ENCODE results near the gene RBFOX1.

DNA sequence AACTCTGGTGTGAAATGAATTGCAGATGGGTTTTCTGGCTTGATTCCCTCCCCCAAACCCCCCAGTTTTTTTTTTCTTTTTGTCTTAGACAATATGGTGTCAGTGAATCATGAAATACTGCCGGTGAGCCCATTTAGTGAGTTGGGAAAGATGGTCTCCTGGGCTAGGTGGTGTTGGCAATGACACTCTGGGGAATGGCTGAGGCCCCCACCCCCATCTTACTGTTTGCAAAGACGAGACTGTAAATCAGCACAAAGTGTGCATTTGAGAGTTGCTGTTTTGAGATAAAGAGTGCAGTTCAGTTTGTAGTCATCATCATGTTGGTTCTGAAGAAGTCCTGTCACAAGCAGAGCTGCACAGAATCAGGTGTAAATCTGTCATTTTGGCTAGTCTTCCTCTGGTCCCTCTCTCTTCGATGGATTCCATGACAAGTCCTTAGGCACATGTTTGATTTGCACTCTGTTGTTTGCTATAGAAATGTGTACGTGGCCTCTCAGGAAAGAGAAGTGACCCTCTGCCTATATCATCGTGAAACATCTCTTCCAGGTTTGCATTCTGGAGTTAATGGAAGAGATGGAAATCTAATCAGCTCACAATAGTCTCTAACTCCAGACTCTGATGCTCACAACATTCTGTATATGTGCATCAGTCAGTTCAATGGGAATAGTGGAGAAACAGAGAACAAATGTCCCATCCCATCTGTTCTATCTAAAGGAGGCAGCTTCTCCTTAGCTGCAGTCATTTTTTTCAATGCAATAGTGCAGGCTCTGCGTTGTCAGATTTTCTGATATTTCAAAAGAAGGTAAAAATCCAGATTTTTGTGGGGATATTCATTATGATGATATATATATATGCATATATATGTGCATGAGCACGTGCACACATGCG, 34.6 kb downstream of the RBFOX1 start:
- TF ChIP-seq, protein P1, sequence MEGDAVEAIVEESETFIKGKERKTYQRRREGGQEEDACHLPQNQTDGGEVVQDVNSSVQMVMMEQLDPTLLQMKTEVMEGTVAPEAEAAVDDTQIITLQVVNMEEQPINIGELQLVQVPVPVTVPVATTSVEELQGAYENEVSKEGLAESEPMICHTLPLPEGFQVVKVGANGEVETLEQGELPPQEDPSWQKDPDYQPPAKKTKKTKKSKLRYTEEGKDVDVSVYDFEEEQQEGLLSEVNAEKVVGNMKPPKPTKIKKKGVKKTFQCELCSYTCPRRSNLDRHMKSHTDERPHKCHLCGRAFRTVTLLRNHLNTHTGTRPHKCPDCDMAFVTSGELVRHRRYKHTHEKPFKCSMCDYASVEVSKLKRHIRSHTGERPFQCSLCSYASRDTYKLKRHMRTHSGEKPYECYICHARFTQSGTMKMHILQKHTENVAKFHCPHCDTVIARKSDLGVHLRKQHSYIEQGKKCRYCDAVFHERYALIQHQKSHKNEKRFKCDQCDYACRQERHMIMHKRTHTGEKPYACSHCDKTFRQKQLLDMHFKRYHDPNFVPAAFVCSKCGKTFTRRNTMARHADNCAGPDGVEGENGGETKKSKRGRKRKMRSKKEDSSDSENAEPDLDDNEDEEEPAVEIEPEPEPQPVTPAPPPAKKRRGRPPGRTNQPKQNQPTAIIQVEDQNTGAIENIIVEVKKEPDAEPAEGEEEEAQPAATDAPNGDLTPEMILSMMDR (IDR thresholded peaks at IDR 0.05; ENCODE audit: low read length): no peak
- TF ChIP-seq EZH2 (IDR thresholded peaks at IDR 0.05; ENCODE audit: borderline replicate concordance, low read length): no peak

Data from OCI-LY1 (cell line).